Medulla oblongata (tissue), 1 donor: ENCODE data around the gene TSEN15.

Source experiments
- DNase-seq: peaks from one replicate; pipeline ENCODE4 v3.0.0-alpha.2; 2015; ENCODE audit errors: extremely low spot score

The TSEN15 gene

GRCh38 chr1:184101571-184101970 lies 50.0 kb downstream of the TSEN15 start:
- DNase-seq, result no peak

- DNase-seq, result no peak
Observed at GRCh38 chr1:184110272-184111204, 59.0 kb downstream of the TSEN15 start.

GRCh38 chr1:184112176-184112948 lies 60.8 kb downstream of the TSEN15 start:
- DNase-seq, result no peak

GRCh38 chr1:184113251-184113650 lies 61.7 kb downstream of the TSEN15 start:
- DNase-seq, result no peak

GRCh38 chr1:184114818-184115398 lies 63.4 kb downstream of the TSEN15 start:
- DNase-seq, result no peak

GRCh38 chr1:184116287-184116686 lies 64.8 kb downstream of the TSEN15 start:
- DNase-seq, result no peak

GRCh38 chr1:184118046-184118445 lies 66.5 kb downstream of the TSEN15 start:
- DNase-seq, result no peak
